Heart left ventricle (tissue), 16 donors: Measurements from ENCODE around the gene CWC22. TPM values are rescaled to one million over a fixed set of nuclear protein-coding genes. Genes with fewer than 3 reads are reported as not detected.

Source experiments
- ATAC-seq, 4 donors: fragments of 200-7000 bp; cut with Tn5 transposase; one replicate each; pipeline ENCODE4 v1.9.1; 2020 to 2022; ENCODE audit warnings: moderate library complexity in 4 of 4, mild to moderate bottlenecking in 3 of 4, moderate number of reproducible peaks in 1 of 4
- DNase-seq, 5 donors: peaks; one replicate each; pipeline ENCODE4 v3.0.0-alpha.2; 2020
- H3K27ac ChIP-seq, 12 donors: fragments of 200-600 bp; sonication (generic) in 4 of 12; one replicate each; pipeline versions ENCODE4 v1.5.0 to v1.8.0; 2016 to 2022; ENCODE audit warnings: mild to moderate bottlenecking in 2 of 12
- H3K27me3 ChIP-seq, 9 donors: fragments of 200-600 bp; sonication (generic) in 2 of 9; one replicate each; pipeline versions ENCODE4 v1.5.1 to v1.8.0; 2016 to 2022; ENCODE audit warnings: mild to moderate bottlenecking in 3 of 9
- H3K36me3 ChIP-seq, 9 donors: fragments of 200-600 bp; sonication (generic) in 2 of 9; one replicate each; pipeline versions ENCODE4 v1.5.0 to v1.8.0; 2018 to 2022; ENCODE audit warnings: mild to moderate bottlenecking in 2 of 9
- H3K4me1 ChIP-seq, 12 donors: fragments of 200-600 bp; sonication (generic) in 4 of 12; one replicate each; pipeline versions ENCODE4 v1.5.0 to v1.8.0; 2016 to 2022; ENCODE audit warnings: mild to moderate bottlenecking in 3 of 12
- H3K4me3 ChIP-seq, 12 donors: fragments of 200-600 bp; sonication (generic) in 4 of 12; one replicate each; pipeline versions ENCODE4 v1.5.0 to v1.8.0; 2017 to 2022; ENCODE audit warnings: mild to moderate bottlenecking in 9 of 12, moderate library complexity in 4 of 12
- H3K9me3 ChIP-seq, 12 donors: fragments of 200-600 bp; sonication (generic) in 4 of 12; one replicate each; pipeline versions ENCODE4 v1.5.0 to v1.8.0; 2016 to 2022; ENCODE audit warnings: mild to moderate bottlenecking in 1 of 12
- CTCF ChIP-seq, 12 donors: fragments of 200-600 bp; sonication (generic) in 4 of 12; IDR thresholded peaks; one replicate each; pipeline versions ENCODE4 v1.5.0 to v1.8.0; 2018 to 2022; ENCODE audit warnings: antibody characterized with exemption in 12 of 12, mild to moderate bottlenecking in 5 of 12
- POLR2A ChIP-seq, 2 donors: fragments of 450-650 bp; IDR thresholded peaks; one replicate each; pipeline ENCODE4 v1.6.1; 2017; ENCODE audit warnings: antibody characterized with exemption in 2 of 2, mild to moderate bottlenecking in 2 of 2, moderate library complexity in 2 of 2
- WGBS, 4 donors: extraction: QIAGEN DNeasy Blood & Tissue Kit in 2 of 4; methylation state at CpG; one replicate each; pipeline versions ENCODE4 v1.1.5 to v1.1.7; 2013 to 2018; 5-methylcytosine and 5-hydroxymethylcytosine counted together
- intact Hi-C, 10 donors: fragments of 100-400 bp; cut with DNase I; formaldehyde crosslinking; loops; one replicate each; pipeline versions ENCODE4 v1.11.1 to v1.14.2; 2022
- polyA plus RNA-seq, 2 donors: library from polyadenylated mRNA; stranded (reverse); fragments of 200-250 nt; gene quantifications; one replicate each; pipeline ENCODE4 v1.2.3, GENCODE V29; 2013
- total RNA-seq, 9 donors: library from RNA; depleted of rRNA in 2 of 9; stranded (reverse); fragments of >200 nt in 2 of 9; fragmentation: NEBNext Ultra II Directional in 3 of 9; extraction: Animal tissue kit (Norgen Biotek cat#: 25700) in 3 of 9; gene quantifications; one replicate each; pipeline versions ENCODE4 v1.1.0 to v1.2.4, GENCODE V29; 2016 to 2023
- donor health status: ischemic (EF 13 %, LVEDD 7.1; RV severe dilation, severe dysfunction).
- donor health status: healthy with polysubstance abuse.
- donor health status: DM: no; HTN: yes; CAD: no.
- donor health status: DM: no; HTN: no; CAD: no.
- donor health status: ischemic (EF 25% LVEDD 6.9; RV normal size, moderate dysfunction).
- donor health status: ischemic (EF 25% LVEDD 5.7; RV mildly dilated, moderate dysfunction).
- donor health status: healthy.
- donor health status: DM: yes; HTN: yes; CAD: no.
- donor health status: ischemic (EF 35%, LVEDD 5.7; RV mildly dilated, moderate dysfunction).
- donor health status: nonischemic (EF 11% LVEDD 7.7; RV severe dilation, severe dysfunction).
- donor health status: DM: yes; HTN: yes; CAD: no.
- donor health status: PGD.
- donor health status: ischemic (EF 29% LVEDD 5.4; RV normal size, mild dysfunction).
- donor health status: nonischemic (EF 23%, LVEDD 6.1; RV moderate dilation, normal function).

Gene CWC22
- total and polyA plus RNA-seq, 11 donors = 6.4 to 17.7 (median 11.1) TPM

DNA sequence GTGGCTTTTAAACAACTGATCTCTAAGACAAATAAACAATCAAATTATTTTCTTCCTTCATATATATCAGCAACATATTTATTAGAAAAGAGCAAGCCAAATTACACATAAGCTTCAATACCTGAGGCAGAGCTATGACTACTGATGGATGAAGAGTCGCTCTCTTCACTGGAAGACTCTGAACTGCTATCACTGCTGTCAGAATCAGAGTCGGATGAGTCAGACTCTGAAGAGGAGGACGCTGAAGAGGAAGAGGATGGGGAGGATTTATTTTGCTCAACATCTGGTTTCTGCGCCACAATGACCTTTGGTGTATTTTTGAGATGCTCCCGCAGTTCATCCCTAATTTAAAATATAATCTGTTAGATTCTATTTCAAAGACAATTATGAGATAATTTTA is 56.7 kb downstream of the CWC22 start:
- TF ChIP-seq POLR2A (IDR thresholded peaks at IDR 0.05) (no peak), CTCF (IDR thresholded peaks at IDR 0.05) (no peak)
- 73 to 88% (median 85%) methylated on average over 5 of the region's 5 CpGs for WGBS, 4 donors
- ATAC-seq (no peak), DNase-seq (no peak)
- Histone ChIP-seq H3K27me3 (no peaks in the 10 kb centered on the region), H3K4me1 (no peaks in the 10 kb centered on the region), H3K36me3 (peaks cover 0 to 98% (median 85%) of the 10 kb centered on the region in 9 donors), H3K4me3 (no peak overlapping the region), H3K27ac (no peak overlapping the region), H3K9me3 (no peaks in the 10 kb centered on the region)
- intact Hi-C loops = no loop called here

DNA sequence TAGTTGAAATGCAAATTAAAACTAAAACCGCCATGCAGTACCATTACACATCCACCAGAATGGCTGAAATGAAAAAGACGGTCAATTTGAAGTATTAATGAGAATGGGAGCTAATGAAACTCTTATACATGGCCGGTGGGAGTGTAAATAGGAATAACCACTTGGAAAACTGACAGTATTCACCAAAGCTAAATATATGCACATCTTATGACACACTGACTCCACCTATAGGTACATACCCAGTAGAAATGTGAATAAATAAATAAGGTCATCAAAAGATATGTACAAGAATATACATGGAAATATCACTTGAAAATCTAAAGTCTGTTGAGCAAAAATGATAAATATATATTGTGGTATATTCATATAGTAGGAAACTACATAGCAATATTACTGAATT is 57.7 kb downstream of the CWC22 start:
- H3K36me3 ChIP-seq = peaks cover 0 to 98% (median 87%) of the 10 kb centered on the region in 9 donors
- no peak overlapping the region for H3K27ac ChIP-seq
- no peaks in the 10 kb centered on the region for H3K27me3 ChIP-seq
- DNase-seq (no peak), ATAC-seq (no peak)
- H3K9me3 ChIP-seq = no peaks in the 10 kb centered on the region
- intact Hi-C loops = no loop called here
- TF ChIP-seq POLR2A (IDR thresholded peaks at IDR 0.05) (no peak), CTCF (IDR thresholded peaks at IDR 0.05) (no peak)
- no peak overlapping the region for H3K4me3 ChIP-seq
- WGBS, 4 donors = 65 to 95% (median 73%) methylated on average over 3 of the region's 3 CpGs
- H3K4me1 ChIP-seq = no peaks in the 10 kb centered on the region

DNA sequence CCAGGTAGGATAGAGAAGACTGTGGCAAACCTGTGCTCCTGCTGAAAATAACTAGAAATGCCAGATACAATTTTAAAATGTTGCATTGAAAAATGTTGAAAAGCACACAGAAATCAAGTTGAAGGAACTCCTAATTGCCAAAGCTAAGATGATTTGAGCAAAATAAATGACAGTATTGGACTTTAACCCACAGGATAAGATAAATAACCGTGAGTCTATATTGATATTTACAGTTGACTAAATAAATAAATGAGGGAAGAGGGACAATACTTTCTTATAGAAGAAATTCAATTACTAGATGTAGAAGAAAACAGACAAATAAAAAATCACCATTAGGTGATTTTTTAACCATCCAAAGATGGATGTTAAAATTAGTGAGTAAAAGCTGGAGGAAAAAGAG is 59.0 kb downstream of the CWC22 start:
- H3K4me1 ChIP-seq = no peaks in the 10 kb centered on the region
- no peaks in the 10 kb centered on the region for H3K9me3 ChIP-seq
- no peak for TF ChIP-seq POLR2A (IDR thresholded peaks at IDR 0.05)
- no peak for TF ChIP-seq CTCF (IDR thresholded peaks at IDR 0.05)
- H3K27me3 ChIP-seq = no peaks in the 10 kb centered on the region
- WGBS, 4 donors = 88 to 90% (median 90%) methylated on average over 1 of the region's 1 CpG
- intact Hi-C loops = no loop called here
- peaks cover 0 to 97% (median 82%) of the 10 kb centered on the region in 9 donors for H3K36me3 ChIP-seq
- no peak for ATAC-seq
- H3K27ac ChIP-seq = no peak overlapping the region
- no peak for DNase-seq
- H3K4me3 ChIP-seq = no peak overlapping the region

- ATAC-seq (no peak), DNase-seq (no peak)
- WGBS, 4 donors = 95 to 99% (median 97%) methylated on average over 4 of the region's 4 CpGs
- intact Hi-C loops = no loop called here
- peaks cover 0 to 94% (median 71%) of the 10 kb centered on the region in 9 donors for H3K36me3 ChIP-seq
- no peak for TF ChIP-seq POLR2A (IDR thresholded peaks at IDR 0.05)
- TF ChIP-seq CTCF (IDR thresholded peaks at IDR 0.05) = no peak
- no peaks in the 10 kb centered on the region for H3K9me3 ChIP-seq
- no peak overlapping the region for H3K4me3 ChIP-seq
- H3K27ac ChIP-seq = no peak overlapping the region
- H3K27me3 ChIP-seq = no peaks in the 10 kb centered on the region
- H3K4me1 ChIP-seq = no peaks in the 10 kb centered on the region
Measured at GRCh38 chr2:179946810-179947615, 60.1 kb downstream of the CWC22 start.
